ENCODE results near the gene ATF3.

The ATF3 gene

DNA sequence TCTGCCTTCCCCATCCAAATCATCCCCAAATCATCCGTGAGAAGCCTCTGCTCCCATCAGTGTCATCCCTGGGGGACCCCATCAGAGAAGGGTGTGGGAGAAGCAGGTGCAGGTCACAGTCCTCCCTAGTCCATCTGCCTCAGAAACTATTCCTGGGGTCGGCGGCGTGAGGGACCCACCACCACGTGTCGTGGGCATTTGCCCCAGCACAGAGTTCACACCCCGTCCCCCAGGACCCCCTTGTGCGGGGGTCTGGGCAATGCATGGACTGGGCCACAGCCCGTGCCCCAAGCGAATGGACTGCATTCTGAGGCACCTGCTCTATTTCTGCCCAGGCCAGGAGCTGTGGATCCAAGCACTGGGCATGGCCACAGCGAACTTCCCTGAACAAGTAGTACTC lies 38.4 kb downstream of the ATF3 start:
- no peak for TF ChIP-seq OSR1 (CRISPR knock-in tag; IDR thresholded peaks at IDR 0.05)
- no peak for TF ChIP-seq ZNF8 (CRISPR knock-in tag; IDR thresholded peaks at IDR 0.05)
- TF ChIP-seq PPARA (CRISPR knock-in tag; IDR thresholded peaks at IDR 0.05; ENCODE audit: borderline replicate concordance) = no peak
- TF ChIP-seq ARNTL (CRISPR knock-in tag; IDR thresholded peaks at IDR 0.05; ENCODE audit: borderline replicate concordance, low read depth) = no peak
- no peak for TF ChIP-seq ISL1 (CRISPR knock-in tag; IDR thresholded peaks at IDR 0.05)
- TF ChIP-seq RARB (CRISPR knock-in tag; IDR thresholded peaks at IDR 0.05) = no peak
- no peak for TF ChIP-seq ESRRG (CRISPR knock-in tag; IDR thresholded peaks at IDR 0.05)
- TF ChIP-seq, protein P1, sequence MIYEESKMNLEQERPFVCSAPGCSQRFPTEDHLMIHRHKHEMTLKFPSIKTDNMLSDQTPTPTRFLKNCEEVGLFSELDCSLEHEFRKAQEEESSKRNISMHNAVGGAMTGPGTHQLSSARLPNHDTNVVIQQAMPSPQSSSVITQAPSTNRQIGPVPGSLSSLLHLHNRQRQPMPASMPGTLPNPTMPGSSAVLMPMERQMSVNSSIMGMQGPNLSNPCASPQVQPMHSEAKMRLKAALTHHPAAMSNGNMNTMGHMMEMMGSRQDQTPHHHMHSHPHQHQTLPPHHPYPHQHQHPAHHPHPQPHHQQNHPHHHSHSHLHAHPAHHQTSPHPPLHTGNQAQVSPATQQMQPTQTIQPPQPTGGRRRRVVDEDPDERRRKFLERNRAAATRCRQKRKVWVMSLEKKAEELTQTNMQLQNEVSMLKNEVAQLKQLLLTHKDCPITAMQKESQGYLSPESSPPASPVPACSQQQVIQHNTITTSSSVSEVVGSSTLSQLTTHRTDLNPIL (CRISPR knock-in tag; IDR thresholded peaks at IDR 0.05; ENCODE audit: low read depth) = no peak
- TF ChIP-seq TCF4 (CRISPR knock-in tag; IDR thresholded peaks at IDR 0.05; ENCODE audit: borderline replicate concordance) = no peak
- no peak for TF ChIP-seq TOX (CRISPR knock-in tag; IDR thresholded peaks at IDR 0.05; ENCODE audit: borderline replicate concordance)
- TF ChIP-seq, protein P2, sequence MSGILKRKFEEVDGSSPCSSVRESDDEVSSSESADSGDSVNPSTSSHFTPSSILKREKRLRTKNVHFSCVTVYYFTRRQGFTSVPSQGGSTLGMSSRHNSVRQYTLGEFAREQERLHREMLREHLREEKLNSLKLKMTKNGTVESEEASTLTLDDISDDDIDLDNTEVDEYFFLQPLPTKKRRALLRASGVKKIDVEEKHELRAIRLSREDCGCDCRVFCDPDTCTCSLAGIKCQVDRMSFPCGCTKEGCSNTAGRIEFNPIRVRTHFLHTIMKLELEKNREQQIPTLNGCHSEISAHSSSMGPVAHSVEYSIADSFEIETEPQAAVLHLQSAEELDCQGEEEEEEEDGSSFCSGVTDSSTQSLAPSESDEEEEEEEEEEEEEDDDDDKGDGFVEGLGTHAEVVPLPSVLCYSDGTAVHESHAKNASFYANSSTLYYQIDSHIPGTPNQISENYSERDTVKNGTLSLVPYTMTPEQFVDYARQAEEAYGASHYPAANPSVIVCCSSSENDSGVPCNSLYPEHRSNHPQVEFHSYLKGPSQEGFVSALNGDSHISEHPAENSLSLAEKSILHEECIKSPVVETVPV (CRISPR knock-in tag; IDR thresholded peaks at IDR 0.05) = no peak
- TF ChIP-seq, protein P3, sequence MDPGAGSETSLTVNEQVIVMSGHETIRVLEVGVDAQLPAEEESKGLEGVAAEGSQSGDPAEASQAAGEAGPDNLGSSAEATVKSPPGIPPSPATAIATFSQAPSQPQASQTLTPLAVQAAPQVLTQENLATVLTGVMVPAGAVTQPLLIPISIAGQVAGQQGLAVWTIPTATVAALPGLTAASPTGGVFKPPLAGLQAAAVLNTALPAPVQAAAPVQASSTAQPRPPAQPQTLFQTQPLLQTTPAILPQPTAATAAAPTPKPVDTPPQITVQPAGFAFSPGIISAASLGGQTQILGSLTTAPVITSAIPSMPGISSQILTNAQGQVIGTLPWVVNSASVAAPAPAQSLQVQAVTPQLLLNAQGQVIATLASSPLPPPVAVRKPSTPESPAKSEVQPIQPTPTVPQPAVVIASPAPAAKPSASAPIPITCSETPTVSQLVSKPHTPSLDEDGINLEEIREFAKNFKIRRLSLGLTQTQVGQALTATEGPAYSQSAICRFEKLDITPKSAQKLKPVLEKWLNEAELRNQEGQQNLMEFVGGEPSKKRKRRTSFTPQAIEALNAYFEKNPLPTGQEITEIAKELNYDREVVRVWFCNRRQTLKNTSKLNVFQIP (CRISPR knock-in tag; IDR thresholded peaks at IDR 0.05; ENCODE audit: borderline replicate concordance, low read depth) = no peak
- no peak for TF ChIP-seq ZNF70 (CRISPR knock-in tag; IDR thresholded peaks at IDR 0.05)
- TF ChIP-seq SNAI2 (CRISPR knock-in tag; IDR thresholded peaks at IDR 0.05) = no peak
- TF ChIP-seq ZFP3 (CRISPR knock-in tag; IDR thresholded peaks at IDR 0.05) = no peak
- TF ChIP-seq, protein P4, sequence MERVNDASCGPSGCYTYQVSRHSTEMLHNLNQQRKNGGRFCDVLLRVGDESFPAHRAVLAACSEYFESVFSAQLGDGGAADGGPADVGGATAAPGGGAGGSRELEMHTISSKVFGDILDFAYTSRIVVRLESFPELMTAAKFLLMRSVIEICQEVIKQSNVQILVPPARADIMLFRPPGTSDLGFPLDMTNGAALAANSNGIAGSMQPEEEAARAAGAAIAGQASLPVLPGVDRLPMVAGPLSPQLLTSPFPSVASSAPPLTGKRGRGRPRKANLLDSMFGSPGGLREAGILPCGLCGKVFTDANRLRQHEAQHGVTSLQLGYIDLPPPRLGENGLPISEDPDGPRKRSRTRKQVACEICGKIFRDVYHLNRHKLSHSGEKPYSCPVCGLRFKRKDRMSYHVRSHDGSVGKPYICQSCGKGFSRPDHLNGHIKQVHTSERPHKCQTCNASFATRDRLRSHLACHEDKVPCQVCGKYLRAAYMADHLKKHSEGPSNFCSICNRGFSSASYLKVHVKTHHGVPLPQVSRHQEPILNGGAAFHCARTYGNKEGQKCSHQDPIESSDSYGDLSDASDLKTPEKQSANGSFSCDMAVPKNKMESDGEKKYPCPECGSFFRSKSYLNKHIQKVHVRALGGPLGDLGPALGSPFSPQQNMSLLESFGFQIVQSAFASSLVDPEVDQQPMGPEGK (CRISPR knock-in tag; IDR thresholded peaks at IDR 0.05; ENCODE audit: borderline replicate concordance) = no peak
- TF ChIP-seq GLIS3 (CRISPR knock-in tag; IDR thresholded peaks at IDR 0.05) = no peak
- no peak for TF ChIP-seq BACH2 (CRISPR knock-in tag; IDR thresholded peaks at IDR 0.05; ENCODE audit: borderline replicate concordance)
- TF ChIP-seq ZC3H10 (CRISPR knock-in tag; IDR thresholded peaks at IDR 0.05) = no peak
- no peak for ATAC-seq

DNA sequence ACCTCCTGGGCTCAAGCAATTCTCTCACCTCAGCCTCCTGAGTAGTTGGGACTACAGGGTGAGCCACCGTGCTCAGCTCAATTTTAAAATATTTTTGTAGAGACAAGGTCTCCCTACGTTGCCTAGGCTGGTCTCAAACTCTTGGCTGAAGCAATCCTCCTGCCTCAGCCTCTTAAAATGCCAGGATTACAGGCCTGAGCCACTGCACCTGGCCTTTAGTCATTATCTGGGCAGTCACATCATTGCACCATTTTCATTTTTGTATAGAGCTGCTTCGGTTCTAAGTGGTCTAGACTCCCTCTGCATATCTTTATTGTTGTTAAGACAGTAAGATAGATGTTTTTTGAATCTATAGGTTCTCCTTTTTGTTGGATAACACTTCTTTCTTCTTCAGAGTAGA lies 39.9 kb downstream of the ATF3 start:
- no peak for TF ChIP-seq RARB (CRISPR knock-in tag; IDR thresholded peaks at IDR 0.05)
- TF ChIP-seq, protein P4 (CRISPR knock-in tag; IDR thresholded peaks at IDR 0.05; ENCODE audit: borderline replicate concordance) = no peak
- no peak for ATAC-seq

DNA sequence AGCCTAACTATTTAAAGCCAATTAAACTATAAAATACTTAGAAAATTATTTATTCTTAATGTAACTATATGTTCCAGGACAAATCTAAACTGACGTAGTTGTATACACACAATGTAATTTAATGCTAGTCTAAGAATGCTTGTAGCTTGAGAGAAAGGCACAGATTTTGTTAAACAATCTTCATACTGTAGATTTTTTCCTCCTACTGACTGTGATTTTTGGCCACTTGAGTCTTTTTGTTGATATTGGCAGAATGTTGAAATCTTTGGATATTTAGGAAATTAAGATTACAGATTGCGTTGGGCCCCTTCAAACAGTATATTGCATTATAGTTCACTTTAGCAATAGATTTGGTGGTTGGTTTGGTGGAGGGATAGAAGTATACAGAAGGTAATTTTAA lies 40.5 kb downstream of the ATF3 start:
- no peak for ATAC-seq
- TF ChIP-seq ARNTL (CRISPR knock-in tag; IDR thresholded peaks at IDR 0.05; ENCODE audit: borderline replicate concordance, low read depth) = no peak
- TF ChIP-seq TOX (CRISPR knock-in tag; IDR thresholded peaks at IDR 0.05; ENCODE audit: borderline replicate concordance) = no peak
- TF ChIP-seq ISL1 (CRISPR knock-in tag; IDR thresholded peaks at IDR 0.05) = no peak
- no peak for TF ChIP-seq ZNF565 (CRISPR knock-in tag; conservative IDR thresholded peaks at IDR 0.05; ENCODE audit: low read depth)
- TF ChIP-seq, protein P4 (CRISPR knock-in tag; IDR thresholded peaks at IDR 0.05; ENCODE audit: borderline replicate concordance) = no peak
- TF ChIP-seq, protein P1 (CRISPR knock-in tag; IDR thresholded peaks at IDR 0.05; ENCODE audit: low read depth) = no peak
- no peak for TF ChIP-seq OSR1 (CRISPR knock-in tag; IDR thresholded peaks at IDR 0.05)
- TF ChIP-seq RARB (CRISPR knock-in tag; IDR thresholded peaks at IDR 0.05) = no peak
- TF ChIP-seq ZFP3 (CRISPR knock-in tag; IDR thresholded peaks at IDR 0.05) = no peak
- TF ChIP-seq ZNF70 (CRISPR knock-in tag; IDR thresholded peaks at IDR 0.05) = no peak
- TF ChIP-seq, protein P5, sequence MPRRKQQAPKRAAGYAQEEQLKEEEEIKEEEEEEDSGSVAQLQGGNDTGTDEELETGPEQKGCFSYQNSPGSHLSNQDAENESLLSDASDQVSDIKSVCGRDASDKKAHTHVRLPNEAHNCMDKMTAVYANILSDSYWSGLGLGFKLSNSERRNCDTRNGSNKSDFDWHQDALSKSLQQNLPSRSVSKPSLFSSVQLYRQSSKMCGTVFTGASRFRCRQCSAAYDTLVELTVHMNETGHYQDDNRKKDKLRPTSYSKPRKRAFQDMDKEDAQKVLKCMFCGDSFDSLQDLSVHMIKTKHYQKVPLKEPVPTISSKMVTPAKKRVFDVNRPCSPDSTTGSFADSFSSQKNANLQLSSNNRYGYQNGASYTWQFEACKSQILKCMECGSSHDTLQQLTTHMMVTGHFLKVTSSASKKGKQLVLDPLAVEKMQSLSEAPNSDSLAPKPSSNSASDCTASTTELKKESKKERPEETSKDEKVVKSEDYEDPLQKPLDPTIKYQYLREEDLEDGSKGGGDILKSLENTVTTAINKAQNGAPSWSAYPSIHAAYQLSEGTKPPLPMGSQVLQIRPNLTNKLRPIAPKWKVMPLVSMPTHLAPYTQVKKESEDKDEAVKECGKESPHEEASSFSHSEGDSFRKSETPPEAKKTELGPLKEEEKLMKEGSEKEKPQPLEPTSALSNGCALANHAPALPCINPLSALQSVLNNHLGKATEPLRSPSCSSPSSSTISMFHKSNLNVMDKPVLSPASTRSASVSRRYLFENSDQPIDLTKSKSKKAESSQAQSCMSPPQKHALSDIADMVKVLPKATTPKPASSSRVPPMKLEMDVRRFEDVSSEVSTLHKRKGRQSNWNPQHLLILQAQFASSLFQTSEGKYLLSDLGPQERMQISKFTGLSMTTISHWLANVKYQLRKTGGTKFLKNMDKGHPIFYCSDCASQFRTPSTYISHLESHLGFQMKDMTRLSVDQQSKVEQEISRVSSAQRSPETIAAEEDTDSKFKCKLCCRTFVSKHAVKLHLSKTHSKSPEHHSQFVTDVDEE (CRISPR knock-in tag; IDR thresholded peaks at IDR 0.05) = no peak
- TF ChIP-seq ZNF8 (CRISPR knock-in tag; IDR thresholded peaks at IDR 0.05) = no peak
- no peak for TF ChIP-seq ESRRG (CRISPR knock-in tag; IDR thresholded peaks at IDR 0.05)
- TF ChIP-seq BACH2 (CRISPR knock-in tag; IDR thresholded peaks at IDR 0.05; ENCODE audit: borderline replicate concordance) = no peak

Measured in SK-N-SH treated with all-trans-retinoic acid at 6 μM for 48 hours (cell line).